ENCODE measurements around the gene NTN4.
A peak's percentile ranks its signal among the peaks of the same experiment; 100 is the strongest.
"Not testable (repeated sequence)": the region's sequence is repeated elsewhere in the genome, so short reads cannot be mapped to it uniquely, and the experiment has no call there.

The NTN4 gene

DNA sequence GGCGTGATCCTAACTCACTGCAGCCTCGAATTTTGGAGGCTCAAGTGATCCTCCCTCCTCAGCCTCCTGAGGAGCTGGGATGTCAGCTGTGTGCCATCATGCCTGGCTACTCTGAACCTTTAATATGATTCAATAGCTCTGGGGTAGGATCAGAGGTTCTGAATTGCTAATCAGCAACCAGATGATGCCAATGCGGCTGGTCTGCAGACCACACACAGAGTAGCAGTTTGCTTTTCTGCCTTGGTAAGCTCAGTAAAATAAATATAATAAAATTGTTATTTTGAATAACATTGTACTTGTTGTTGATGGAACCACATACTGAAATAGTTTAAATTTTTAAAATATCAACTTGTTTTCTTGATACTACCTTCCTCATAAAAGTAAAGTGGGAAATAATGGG is 86.6 kb downstream of the NTN4 start:
- DNase-seq = no peak

DNA sequence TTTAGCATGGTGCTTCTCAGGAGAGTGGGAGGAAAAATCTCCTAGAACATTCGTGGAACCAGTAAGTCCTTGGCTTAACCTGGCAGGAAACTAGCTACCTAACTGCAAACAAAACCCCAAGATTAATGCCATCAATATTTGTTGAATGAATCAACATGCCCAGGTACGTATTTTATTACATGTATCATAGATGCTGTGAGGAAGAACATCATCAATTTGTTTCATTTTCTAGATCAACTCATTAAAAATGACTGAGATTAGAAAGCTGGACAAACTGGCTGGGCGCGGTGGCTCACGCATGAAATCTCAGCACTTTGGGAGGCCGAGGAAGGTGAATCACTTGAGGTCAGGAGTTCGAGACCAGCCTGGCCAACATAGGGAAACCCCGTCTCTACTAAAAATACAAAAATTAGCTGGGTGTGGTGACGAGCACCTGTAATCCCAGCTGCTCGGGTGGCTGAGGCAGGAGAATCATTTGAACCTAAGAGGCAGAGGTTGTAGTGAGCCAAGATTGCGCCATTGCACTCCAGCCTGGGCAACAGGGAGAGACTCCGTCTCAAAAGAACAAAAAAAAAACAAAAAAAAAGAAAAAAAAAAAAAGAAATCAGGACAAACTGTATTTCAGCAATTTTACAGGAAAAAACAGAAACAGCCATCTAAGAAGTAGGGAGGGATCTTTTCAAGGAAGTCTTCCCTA is 88.7 kb downstream of the NTN4 start:
- DNase-seq = no peak

DNA sequence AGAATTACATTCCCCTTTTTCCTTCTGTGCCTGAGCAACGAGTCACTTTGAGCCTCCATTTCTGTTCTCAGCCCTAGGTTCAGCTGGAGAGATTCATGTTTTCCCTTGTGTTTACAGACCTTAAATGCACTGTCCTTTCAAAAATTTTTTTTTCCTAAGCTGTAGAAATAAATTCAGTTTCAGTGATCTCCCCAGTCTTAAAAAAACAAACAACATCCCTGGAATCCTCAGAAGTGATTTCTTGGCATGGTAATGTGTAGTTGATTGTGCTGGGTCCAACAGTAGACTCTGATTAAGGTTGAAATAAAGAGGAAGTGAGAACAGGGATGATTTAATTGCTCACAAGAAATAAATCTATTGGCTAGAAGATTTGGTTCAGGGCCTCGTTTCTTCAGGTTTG is 89.3 kb downstream of the NTN4 start:
- DNase-seq = no peak

DNA sequence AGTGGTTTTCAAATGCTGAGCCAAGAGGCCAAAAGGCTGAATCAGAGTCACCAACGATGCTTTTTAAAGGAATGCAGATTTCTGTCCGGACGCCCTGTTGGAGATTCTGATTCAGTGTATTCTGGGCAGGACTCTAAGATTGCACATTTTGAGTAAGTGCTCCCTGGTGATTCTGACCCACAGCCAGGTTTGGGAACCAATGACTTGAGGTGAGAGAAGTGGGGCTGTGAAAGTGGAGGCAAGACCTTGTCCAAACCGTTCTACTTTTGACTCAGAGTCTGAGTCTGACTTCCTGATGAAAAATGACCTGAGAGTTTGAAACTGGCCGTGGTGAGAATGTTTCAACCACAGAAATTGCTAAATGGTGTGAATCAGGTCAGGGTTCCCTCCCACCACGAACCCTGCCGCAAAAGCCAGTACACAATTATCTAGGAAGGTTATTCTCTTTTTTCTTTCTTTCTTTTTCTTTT is 90.2 kb downstream of the NTN4 start:
- DNase-seq = no peak

DNA sequence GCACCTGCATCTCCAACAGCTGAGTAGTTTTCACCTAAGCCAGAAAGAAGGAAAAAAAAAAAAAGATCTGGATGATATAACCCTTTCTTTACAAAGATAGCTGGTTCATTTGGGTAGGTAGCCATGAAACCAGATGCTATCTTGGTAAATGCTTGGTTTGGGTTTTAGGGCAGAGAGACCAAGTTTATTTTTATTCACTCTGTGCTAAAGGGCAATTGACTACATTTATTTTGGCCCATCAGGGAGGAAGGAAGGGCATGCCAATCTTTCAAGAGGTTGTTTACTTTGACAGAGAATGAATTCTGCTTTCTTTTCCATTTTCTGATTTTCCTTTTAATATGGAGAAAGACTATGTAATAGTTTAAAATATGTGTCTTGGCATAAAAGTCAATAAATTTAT is 91.0 kb downstream of the NTN4 start:
- DNase-seq = no peak

DNA sequence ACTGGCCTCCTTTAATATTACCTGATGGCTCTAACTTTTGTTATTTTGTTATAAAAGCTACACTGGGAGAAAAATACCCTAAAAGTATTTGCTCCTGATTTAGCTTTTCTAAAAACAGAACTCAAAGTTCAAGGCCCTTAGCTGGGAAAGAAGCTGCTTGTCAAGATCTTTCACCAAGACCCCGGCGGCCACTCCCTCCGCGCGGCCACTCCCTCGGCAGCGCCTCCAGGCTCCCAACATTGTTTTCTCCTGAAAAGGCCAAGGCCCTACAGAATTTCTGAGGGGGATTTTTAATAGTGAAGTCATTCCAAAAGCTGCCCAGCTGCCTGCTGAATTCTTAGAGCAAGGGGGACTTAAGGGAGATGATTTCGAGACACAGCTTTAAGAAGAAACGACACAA is 96.4 kb downstream of the NTN4 start:
- DNase-seq = no peak

DNA sequence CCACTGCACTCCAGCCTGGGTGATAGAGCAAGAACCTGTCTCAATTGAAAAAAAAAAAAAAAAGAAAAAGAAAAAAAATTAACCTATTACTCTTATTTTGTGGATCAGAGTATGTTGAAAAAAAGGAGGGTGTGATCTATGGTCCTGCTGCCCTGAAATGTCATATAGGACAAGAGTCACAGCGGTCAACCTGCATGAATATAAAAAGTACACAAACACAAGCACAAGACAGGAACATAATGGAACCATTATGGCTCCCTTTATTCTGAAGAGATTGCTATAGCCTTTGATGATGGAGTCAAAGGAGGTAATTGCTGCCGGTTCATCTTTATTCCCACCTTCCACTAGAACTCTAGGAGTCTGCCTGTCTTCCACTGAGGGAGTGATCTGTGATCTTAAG is 96.9 kb downstream of the NTN4 start:
- no peak for DNase-seq

DNA sequence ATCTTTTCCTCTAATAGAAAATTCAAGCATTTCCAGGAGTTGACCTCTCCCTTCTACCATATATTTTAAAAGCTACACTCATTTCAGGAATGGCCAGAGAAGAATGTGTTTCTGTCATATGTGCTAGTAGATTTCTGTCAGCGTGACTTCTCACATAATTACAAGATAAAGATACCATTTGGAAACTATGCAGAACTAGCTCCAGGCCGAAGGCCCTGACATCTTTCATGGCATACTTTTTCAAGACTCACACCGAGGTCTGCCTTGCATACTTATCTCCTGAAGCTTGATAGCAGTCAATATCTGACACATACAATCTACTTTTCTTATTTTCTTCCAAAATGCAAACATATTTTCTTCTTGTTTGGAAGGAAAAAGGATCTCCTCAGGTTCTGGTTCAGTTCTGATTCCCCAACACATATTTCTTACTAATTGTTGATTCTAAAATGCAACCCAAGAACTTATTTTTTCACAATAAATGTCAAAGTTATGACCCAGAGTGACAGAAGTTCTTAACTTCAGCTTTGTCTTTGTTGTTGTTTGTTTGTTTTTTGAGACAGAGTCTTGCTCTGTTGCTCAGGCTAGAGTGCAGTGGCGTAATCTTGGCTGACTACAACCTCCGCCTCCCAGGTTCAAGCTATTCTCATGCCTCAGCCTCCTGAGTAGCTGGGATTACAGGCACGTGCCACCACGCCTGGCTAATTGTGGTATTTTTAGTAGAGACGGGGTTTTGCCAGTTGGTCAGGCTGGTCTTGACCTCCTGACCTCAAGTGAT is 99.5 kb downstream of the NTN4 start:
- DNase-seq = no peak

DNA sequence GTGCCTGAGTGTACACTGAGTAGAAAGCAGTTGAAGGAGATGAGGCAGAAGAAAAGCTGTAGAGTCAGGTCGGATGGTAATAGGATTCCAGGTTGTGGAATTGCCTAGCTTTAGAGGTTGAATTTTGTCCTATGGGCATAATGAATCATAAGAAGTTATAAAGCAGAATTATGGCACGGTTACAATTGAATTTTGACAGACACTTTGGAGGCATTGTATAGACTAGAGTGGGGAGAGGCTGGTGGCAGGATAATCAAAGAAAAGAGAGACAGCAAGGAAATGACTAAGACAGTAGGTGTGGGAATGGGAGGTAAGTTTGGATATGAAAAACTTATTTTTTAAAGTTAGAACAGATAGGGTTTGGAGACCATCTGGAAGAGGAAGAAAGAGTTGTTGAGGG is 102.6 kb downstream of the NTN4 start:
- DNase-seq = no peak

DNA sequence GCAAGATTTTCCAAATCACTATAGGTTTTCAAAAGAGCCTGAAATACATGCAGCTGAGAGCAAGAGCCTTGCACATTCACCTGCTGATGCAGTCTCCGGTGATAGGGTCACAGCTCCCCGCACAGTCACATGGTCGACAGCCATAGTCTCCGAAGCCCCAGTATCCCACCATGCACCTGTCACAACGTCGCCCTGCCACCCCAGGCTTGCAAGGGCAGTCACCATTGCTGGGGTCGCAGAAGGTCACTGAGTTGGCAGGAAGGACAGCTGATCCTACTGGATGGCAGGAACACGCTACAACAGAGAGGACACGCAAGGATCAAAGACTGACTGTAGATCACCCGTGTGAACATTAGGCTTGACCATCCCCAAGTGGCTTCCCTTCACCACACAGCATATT is 107.1 kb downstream of the NTN4 start:
- DNase-seq = no peak

DNA sequence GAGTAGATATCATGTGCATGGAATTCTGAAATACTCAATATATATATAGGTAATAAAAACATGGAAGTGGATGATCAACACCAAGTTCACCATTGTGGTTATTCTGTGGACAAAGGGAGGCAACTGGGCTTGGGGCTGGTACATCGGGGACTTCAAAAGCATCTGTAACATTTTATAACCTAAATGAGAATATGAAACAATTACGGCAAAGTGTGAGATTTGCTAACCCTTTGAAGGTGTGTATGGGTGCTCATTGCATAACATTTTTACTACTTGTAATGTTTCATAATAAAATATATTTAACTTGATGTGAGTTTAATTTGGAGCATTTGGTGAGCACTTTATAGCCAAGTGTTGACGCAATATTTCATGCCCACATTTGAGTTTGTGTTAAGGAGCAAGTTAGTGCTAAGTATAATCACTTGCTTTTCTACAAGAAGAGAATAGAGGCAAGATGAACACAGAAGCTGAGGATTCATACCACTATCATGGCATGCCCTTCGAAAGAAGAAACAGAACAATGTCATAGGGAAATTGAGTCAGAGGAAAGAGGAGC is 109.3 kb downstream of the NTN4 start:
- DNase-seq = no peak

DNA sequence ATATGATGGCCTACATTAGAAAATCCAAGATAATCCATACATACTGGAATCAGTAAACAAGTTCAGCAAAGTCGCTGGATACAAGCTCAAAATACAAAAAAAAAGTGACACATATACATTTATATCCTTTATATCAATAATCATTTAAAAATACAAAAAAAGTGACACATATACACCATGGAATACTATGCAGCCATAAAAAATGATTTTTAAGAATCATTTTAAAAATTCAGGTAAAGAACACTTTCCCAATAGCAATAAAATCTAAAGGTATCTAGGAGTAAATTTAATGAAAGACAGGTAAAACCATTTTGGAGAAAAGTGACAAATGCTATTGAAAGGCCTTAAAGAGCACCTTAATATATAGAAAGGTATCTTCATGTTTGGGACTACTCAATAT is 111.9 kb downstream of the NTN4 start:
- DNase-seq = no peak

DNA sequence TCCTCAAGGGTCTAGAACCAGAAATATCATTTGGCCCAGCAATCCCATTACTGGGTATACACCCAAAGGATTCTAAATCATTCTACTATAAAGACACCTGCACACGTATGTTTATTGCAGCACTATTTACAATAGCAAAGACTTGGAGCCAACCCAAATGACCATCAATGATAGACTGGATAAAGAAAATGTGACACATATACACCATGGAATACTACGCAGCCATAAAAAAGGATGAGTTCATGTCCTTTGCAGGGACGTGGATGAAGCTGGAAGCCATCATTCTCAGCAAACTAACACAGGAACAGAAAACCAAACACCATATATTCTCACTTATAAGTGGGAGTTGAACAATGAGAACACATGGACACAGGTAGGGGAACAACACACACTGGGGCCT is 112.8 kb downstream of the NTN4 start:
- DNase-seq = not testable (repeated sequence)

DNA sequence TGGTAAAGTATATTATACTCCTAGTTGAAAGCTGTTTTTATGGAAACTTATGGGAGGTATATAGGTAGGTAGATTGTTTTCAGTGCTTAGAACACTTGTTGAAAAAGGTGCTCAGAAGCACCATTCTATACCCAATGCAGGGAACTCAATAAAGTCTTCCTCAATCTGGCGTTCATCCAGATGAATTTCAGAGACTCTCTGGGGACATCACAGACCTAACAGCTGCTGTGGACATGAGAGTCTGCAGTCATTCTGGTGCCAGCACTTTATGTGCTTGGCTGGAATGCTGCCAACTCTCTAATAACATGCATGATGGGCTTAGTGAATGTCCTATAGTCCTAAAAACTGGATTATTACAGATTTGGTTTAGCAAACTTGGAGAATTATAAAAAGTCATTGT is 115.9 kb downstream of the NTN4 start:
- DNase-seq = peak; percentile 98

DNA sequence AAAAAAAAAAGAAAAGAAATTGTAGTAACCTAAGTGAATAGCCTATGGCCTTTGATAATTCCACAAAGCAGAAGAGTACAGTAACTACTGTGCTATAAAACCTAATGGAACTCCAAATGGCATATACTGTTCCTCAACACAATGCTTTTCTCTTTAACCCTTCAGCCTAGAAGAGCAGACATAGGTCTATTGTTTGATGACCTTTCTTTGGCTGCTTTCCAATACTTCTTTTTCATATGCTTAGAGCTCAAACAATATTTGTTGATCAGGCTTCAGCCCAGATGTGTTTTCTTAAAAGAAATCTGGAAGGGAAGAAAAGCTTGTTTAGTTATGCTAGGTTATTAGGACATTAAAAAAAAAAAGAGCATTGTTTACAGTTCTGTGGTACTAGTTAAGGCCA is 116.4 kb downstream of the NTN4 start:
- peak; percentile 65 for DNase-seq

DNA sequence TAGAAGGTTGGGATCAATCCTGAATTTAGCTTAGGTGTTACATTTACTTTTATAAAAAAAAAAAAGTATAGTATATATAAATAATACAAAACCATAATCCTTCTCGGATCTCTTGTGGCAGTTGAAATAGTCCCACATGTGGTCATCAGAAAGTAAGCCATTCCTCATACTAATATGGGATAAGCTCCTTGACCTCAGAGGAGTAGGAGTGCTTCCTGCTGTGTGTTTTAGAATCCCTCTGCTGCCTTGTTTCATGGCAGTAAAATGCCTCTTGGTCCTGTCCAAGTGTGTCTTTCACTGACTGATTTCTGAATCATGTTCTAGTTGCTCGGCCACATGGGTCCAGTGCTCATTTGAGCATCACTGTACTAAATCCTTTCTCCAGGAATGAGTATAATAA is 117.0 kb downstream of the NTN4 start:
- DNase-seq = no peak

DNA sequence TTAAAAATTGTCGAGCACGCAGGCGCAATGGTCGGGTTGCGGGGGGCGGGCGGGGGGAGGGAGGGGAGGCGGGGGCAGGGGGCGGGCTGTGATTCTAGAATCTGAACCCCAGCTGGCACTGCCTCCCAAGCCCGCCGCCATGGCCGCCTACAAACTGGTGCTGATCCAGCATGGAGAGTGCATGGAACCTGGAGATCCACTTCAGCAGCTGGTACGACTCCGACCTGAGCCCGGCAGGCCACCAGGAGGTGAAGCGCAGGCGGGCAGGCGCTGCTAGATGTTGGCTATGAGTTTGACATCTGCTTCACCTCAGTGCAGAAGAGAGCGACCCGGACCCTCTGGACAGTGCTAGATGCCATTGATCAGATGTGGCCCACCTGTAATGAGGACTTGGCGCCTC is 118.4 kb downstream of the NTN4 start:
- DNase-seq = no peak

DNA sequence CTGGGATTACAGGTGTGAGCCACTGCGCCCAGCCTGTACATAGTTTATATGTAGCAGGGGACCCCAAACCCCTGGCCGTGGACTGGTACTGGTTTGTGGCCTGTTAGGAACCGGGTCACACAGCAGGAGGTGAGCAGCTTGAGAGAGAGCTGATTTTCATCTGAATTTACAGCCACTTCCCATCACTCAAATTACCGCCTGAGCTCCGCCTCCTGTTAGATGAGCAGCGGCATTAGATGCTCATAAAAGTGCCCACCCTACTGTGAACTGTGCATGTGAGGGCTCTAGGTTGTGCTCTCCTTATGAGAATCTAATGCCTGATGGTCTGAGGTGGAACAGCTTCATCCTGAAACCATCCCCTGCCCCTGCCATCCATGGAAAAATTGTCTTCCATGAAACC is 119.3 kb downstream of the NTN4 start:
- DNase-seq = no peak

DNA sequence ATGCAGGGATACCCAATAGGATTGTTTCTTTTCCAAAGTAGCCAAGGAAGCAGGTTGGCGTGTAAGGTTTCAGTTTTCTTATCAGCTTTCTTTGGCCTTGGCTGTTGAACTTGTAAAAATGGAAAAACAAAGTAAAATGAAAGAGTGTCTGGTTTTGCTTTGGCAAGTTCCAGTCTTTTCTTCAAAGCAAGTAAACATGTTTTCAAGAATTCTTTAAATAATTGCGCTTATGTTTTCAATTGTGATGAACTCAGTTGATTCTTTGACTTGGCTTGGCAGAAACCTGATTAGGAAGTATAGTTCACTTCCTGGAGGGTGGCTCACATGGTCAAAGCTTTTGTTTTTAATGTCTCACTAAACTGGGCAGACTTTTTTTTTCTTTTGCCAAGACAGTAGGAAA is 127.0 kb downstream of the NTN4 start:
- no peak for DNase-seq

DNA sequence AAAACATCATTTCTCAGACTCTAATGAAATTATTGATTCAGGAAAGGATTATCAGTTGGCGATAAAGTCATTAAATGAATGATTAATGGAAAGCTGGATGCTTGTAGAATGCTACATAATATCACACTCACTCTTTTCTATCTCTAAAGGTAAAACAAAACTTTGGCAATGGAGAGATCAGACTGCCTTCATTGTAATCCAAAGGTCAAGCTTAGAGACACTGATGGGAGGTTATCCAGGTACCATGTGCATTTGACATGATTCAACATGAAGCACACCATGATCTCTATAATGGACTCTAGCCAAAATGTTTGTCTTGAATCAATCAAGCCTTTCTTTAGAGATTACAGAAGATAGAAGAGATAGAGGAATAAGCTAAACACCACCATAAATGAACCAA is 129.2 kb downstream of the NTN4 start:
- no peak for DNase-seq

DNA sequence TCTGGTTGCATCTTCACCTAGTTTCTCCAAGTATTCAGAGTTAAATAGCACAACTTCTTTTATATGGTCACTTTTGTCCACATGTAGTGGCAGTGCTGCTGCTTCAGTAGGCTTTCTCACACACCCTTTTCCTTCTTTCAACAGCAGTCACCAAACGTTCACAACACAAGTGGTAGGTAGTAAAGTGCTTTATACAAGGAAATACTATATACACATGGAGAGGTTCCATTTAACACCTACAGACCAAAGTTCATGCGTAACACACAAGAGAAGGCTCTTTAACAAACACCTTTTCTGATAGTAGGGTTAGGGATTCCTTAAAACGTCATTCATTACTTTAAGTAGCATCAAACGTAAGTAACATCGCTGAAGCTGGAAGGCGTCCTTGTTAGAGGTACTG is 132.2 kb downstream of the NTN4 start:
- no peak for DNase-seq

DNA sequence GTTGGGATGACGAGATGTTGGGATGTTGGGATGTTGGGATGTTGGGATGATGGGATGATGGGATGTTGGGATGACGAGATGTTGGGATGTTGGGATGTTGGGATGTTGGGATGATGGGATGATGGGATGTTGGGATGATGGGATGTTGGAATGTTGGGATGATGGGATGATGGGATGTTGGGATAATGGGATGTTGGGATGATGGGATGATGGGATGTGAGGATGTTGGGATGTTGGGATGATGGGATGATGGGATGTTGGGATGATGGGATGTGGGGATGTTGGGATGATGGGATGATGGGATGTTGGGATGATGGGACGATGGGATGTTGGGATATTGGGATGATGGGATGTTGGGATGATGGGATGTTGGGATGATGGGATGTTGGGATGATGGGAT is 135.9 kb downstream of the NTN4 start:
- DNase-seq = not testable (repeated sequence)

DNA sequence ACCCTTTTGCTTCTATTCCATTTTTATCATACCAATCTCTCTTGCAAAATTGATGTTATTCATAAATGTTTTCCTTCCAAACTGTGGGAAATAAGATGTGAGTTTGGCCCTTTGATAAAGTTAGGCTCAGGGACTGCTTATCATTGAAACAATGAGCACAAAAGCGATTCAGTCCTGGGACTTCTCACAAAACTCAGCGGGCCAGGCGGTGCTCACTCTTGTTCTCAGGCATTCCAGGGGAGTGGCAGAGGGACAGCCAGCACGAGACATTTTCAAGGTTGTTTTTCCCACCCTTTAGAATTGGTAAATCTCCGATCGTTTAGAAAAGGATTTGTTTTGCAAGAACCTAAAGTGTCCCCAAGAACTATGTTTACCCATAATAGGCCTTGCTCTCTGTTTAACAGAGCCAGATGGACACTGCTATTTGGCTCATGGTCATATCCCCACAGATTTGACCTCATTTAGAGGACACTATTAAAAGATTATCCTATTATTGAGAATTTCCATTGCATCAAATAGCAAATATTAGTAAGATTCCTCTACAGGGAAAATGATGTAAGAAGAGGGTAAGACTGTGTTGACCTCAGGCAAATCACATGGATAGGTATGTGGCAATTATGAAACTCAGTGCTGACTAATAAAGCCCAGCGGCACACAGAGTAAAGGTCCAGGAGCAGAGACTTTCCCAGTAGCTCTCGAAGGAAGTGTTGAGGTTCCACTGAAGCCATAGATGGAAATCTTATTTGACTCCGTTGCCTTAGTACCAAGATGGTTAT is 136.6 kb downstream of the NTN4 start:
- no peak for DNase-seq

DNA sequence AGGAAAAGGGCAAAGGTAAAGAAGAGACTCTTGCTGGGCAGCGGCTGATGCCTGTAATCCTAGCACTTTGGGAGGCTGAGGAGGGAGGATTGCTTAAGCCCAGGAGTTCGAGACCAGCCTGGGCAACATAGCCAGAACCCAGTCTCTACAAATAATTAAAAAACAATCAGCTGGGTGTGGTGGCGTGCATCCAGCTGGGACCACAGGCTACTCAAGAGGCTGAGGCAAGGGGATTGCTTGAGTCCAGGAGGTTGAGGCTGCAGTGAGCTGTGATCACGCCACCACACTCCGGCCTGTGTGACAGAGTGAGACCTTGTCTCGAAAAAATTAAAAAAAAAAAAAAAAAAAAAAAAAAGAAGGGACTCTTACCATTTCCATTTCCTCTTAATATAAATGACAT is 138.9 kb downstream of the NTN4 start:
- no peak for DNase-seq

Measured in COR-L47 (cell line).